Pancreas (tissue), 10 donors: ENCODE data around the gene ISG15. TPM values are rescaled to one million over a fixed set of nuclear protein-coding genes. Genes with fewer than 3 reads are reported as not detected.
A peak's percentile ranks its signal among the peaks of the same experiment; 100 is the strongest.

Experiments used
- ATAC-seq, 4 donors: fragments of 200-7000 bp; cut with Tn5 transposase; one replicate each; pipeline versions ENCODE4 v1.8.0 to v1.9.1; 2020; ENCODE audit warnings: mild to moderate bottlenecking in 4 of 4, moderate library complexity in 4 of 4
- DNase-seq, 6 donors: peaks; one replicate each; pipeline ENCODE4 v3.0.0-alpha.2; 2020
- FAIRE-seq: peaks from 2 replicates; lab custom pipeline; 2012; peaks lifted over from hg19 to GRCh38; lab: Jason Lieb, UNC
- H3K27ac ChIP-seq, 4 donors: fragments of 200-600 bp; sonication (generic); 1 replicate in 3 of 4; 2 replicates in 1 of 4; pipeline versions ENCODE4 v1.5.0 to v1.8.0; 2020
- H3K27me3 ChIP-seq, 4 donors: fragments of 200-600 bp; one replicate each; pipeline ENCODE4 v1.8.0; 2021
- H3K36me3 ChIP-seq, 3 donors: fragments of 200-600 bp; sonication (generic) in 1 of 3; one replicate each; pipeline versions ENCODE4 v1.5.0 to v1.8.0; 2020 to 2021
- H3K4me1 ChIP-seq, 3 donors: fragments of 200-600 bp; one replicate each; pipeline ENCODE4 v1.8.0; 2021
- H3K4me3 ChIP-seq, 4 donors: fragments of 200-600 bp; sonication (generic) in 2 of 4; one replicate each; pipeline versions ENCODE4 v1.5.0 to v1.8.0; 2020 to 2021
- H3K9me3 ChIP-seq, 4 donors: fragments of 200-600 bp; one replicate each; pipeline ENCODE4 v1.8.0; 2021
- CTCF ChIP-seq, 4 donors: fragments of 200-600 bp; sonication (generic) in 3 of 4; IDR thresholded peaks; one replicate each; pipeline versions ENCODE4 v1.5.0 to v1.8.0; 2021; ENCODE audit warnings: antibody characterized with exemption in 4 of 4
- WGBS, 2 donors: extraction: QIAGEN DNeasy Blood & Tissue Kit; methylation state at CpG; one replicate each; pipeline ENCODE4 v1.1.7; 2013; 5-methylcytosine and 5-hydroxymethylcytosine counted together
- intact Hi-C, 3 donors: fragments of 100-400 bp; cut with DNase I; formaldehyde crosslinking; loops; one replicate each; pipeline versions ENCODE4 v1.11.1 to v1.14.2; 2022
- polyA plus RNA-seq, 2 donors: library from polyadenylated mRNA; stranded (reverse); fragments of 200-250 nt; gene quantifications; one replicate each; pipeline ENCODE4 v1.2.3, GENCODE V29; 2013
- total RNA-seq, 6 donors: library from RNA; stranded (reverse); fragmentation: NEBNext Ultra II Directional in 4 of 6; extraction: Animal tissue kit (Norgen Biotek cat#: 25700) in 4 of 6; gene quantifications; one replicate each; pipeline versions ENCODE4 v1.2.1 to v1.2.4, GENCODE V29; 2021 to 2023
- donor health status: healthy with polysubstance abuse.
- donor health status: DM: no; HTN: no; CAD: no; lungs with moderate emphysema.
- donor health status: DM: no; HTN: no; CAD: no.
- donor health status: control.
- donor health status: control.
- donor health status: Bipolar disorder and iron deficiency.
- donor health status: DM: yes; HTN: yes; CAD: no.
- donor health status: DM: no; HTN: no; CAD: no.
- donor health status: DM: no; HTN: no; CAD: no.
- donor health status: DM: yes; HTN: yes; CAD: no.

ISG15 gene
- total and polyA plus RNA-seq, 8 donors, result 4.3 to 45.0 (median 9.2) TPM

DNA sequence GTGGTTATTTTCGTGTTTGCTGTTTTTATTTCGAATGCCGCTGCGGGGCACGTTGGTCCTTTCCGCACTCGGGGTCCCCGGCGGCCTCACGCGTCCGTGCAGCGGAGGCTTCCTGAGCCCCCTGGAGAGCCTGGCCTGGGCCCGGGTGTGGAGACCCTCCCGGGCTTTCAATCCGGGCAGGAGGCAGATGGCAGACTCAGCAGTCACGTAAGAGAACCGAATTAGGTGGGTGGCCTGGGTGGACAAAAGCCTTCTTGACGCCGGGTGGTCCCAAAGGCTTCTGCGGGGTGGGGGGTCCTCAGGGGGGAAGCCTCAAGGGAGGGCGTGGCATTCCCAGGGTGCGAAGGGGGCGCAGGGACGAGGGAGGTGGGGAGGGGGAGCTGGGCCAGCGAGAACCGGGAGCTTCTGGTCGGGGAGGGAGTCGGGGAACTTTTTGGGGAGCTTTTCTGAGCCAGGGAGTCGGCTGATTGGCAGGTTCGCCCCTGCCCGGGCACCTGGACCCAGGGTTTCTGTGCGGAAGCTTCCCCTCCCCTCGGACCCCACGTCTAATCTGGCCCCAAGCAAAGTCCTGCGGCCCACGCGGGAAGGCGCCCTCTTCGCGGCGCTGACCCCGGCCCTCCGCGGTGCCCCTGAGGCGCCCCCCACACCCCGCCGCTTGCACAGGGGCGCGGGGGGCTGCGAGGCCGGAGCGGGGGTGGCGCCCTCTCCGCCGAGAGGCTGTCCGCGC lies 12.1 kb upstream of the ISG15 start:
- ATAC-seq, result no peak
- Histone ChIP-seq H3K27ac (peak overlapping the region; percentile 90 to 96 (median 91)), H3K9me3 (no peaks in the 10 kb centered on the region), H3K27me3 (no peaks in the 10 kb centered on the region), H3K4me1 (peaks cover 9 to 21% (median 10%) of the 10 kb centered on the region in 3 donors), H3K36me3 (no peaks in the 10 kb centered on the region), H3K4me3 (peak overlapping the region; percentile 33 to 58 (median 48))
- no peak for TF ChIP-seq CTCF (IDR thresholded peaks at IDR 0.05)
- intact Hi-C loops, result no loop called here
- no peak for FAIRE-seq
- WGBS, 2 donors, result 1 to 5% methylated on average over 49 to 58 of the region's 58 CpGs
- DNase-seq, result peak in 5 of 6 donors; percentile 25 to 71 (median 59)

GRCh38 chr1:1003618-1004419 lies 9.5 kb upstream of the ISG15 start:
- 85% methylated on average over 21 to 22 of the region's 22 CpGs for WGBS, 2 donors
- FAIRE-seq (no peak), DNase-seq (peak in 2 of 6 donors; percentile 3 to 54), ATAC-seq (no peak)
- Histone ChIP-seq H3K9me3 (no peaks in the 10 kb centered on the region), H3K27ac (no peak overlapping the region), H3K4me1 (peaks cover 9 to 21% (median 10%) of the 10 kb centered on the region in 3 donors), H3K27me3 (no peaks in the 10 kb centered on the region), H3K4me3 (no peak overlapping the region), H3K36me3 (no peaks in the 10 kb centered on the region)
- TF ChIP-seq CTCF (IDR thresholded peaks at IDR 0.05), result no peak
- intact Hi-C loops, result no loop called here

DNA sequence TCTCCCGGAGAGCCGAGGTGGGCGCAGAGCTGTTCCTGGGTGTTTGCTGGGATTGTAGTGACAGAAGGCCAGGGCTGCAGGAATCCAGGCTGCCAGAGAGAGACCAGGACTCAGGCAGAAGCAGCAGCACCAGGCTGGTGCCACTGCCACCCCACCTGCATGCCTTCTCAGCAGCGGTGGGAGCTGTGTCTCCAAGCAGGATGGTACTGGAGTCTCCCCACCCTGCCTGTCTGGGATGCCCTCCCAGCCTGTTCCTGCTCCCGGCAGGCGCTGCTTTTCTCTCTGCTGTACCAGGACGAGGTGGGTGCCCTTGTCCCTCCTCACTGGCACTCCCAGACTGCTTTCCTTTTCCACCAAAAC lies 8.9 kb upstream of the ISG15 start:
- no peak for ATAC-seq
- H3K9me3 ChIP-seq, result no peaks in the 10 kb centered on the region
- H3K36me3 ChIP-seq, result no peaks in the 10 kb centered on the region
- H3K27me3 ChIP-seq, result no peaks in the 10 kb centered on the region
- H3K27ac ChIP-seq, result peak overlapping the region in 2 of 4 donors; percentile 34 to 62
- WGBS, 2 donors, result 70 to 78% methylated on average over 7 of the region's 7 CpGs
- DNase-seq, result peak in 1 of 6 donors; percentile 3
- TF ChIP-seq CTCF (IDR thresholded peaks at IDR 0.05), result no peak
- H3K4me3 ChIP-seq, result no peak overlapping the region
- intact Hi-C loops, result no loop called here
- H3K4me1 ChIP-seq, result peaks cover 9 to 19% (median 10%) of the 10 kb centered on the region in 3 donors
- no peak for FAIRE-seq

- peak; percentile 41 to 76 (median 64) for ATAC-seq
- DNase-seq, result peak; percentile 69 to 89 (median 74)
- intact Hi-C loops, result no loop called here
- 25 to 27% methylated on average over 21 of the region's 21 CpGs for WGBS, 2 donors
- TF ChIP-seq CTCF (IDR thresholded peaks at IDR 0.05), result no peak
- Histone ChIP-seq H3K9me3 (no peaks in the 10 kb centered on the region), H3K27ac (peak overlapping the region; percentile 34 to 70 (median 65)), H3K27me3 (no peaks in the 10 kb centered on the region), H3K4me1 (peaks cover 9 to 17% (median 10%) of the 10 kb centered on the region in 3 donors), H3K36me3 (no peaks in the 10 kb centered on the region), H3K4me3 (no peak overlapping the region)
- no peak for FAIRE-seq
Observed at GRCh38 chr1:1004780-1005697, 8.3 kb upstream of the ISG15 start.
